IPS DF 6.9 (cell line): ENCODE results near the gene UVRAG.

Source experiments
- DNase-seq: peaks from one replicate; pipeline ENCODE4 v3.0.0-alpha.2; 2013; ENCODE audit warnings: low read depth, low spot score
- H3K27ac ChIP-seq: one replicate; pipeline ENCODE4 v1.5.1; 2013; ENCODE audit warnings: low read length, control low read depth
- H3K27me3 ChIP-seq: 2 replicates; pipeline ENCODE4 v1.6.1; 2013; ENCODE audit warnings: mild to moderate bottlenecking, low read length; ENCODE audit not compliant: control insufficient read depth, insufficient read depth
- H3K36me3 ChIP-seq: 2 replicates; pipeline ENCODE4 v1.6.1; 2013; ENCODE audit warnings: low read length; ENCODE audit not compliant: control insufficient read depth, insufficient read depth
- H3K4me1 ChIP-seq: 2 replicates; pipeline ENCODE4 v1.6.1; 2013; ENCODE audit warnings: low read length; ENCODE audit not compliant: control insufficient read depth, insufficient read depth
- H3K4me3 ChIP-seq: 2 replicates; pipeline ENCODE4 v1.5.1; 2013; ENCODE audit warnings: mild to moderate bottlenecking, low read length
- H3K9me3 ChIP-seq: 2 replicates; pipeline ENCODE4 v1.6.1; 2013; ENCODE audit warnings: low read length, inconsistent platforms; ENCODE audit not compliant: control insufficient read depth, insufficient read depth
- WGBS: extraction: QIAGEN DNeasy Blood & Tissue Kit; methylation state at CpG from one replicate; pipeline ENCODE4 v1.1.7; 2013; ENCODE audit warnings: mixed read lengths, missing lambda C conversion rate; ENCODE audit not compliant: insufficient read length, insufficient coverage; 5-methylcytosine and 5-hydroxymethylcytosine counted together

Gene UVRAG

GRCh38 chr11:75773595-75774353 is 41.2 kb upstream of the UVRAG start:
- DNase-seq: no peak
- Histone ChIP-seq H3K4me3 (no peak overlapping the region), H3K9me3 (no peaks in the 10 kb centered on the region), H3K27me3 (peaks cover 12% of the 10 kb centered on the region; the same call in 1 of the 2 replicates), H3K36me3 (no peaks in the 10 kb centered on the region), H3K27ac (no peak overlapping the region), H3K4me1 (no peaks in the 10 kb centered on the region)
- WGBS: no CpG with 5 or more reads among the region's 5 CpGs

GRCh38 chr11:75775056-75775455 is 40.0 kb upstream of the UVRAG start:
- DNase-seq: no peak
- Histone ChIP-seq H3K4me3 (no peak overlapping the region), H3K36me3 (no peaks in the 10 kb centered on the region), H3K4me1 (no peaks in the 10 kb centered on the region), H3K9me3 (no peaks in the 10 kb centered on the region), H3K27ac (no peak overlapping the region), H3K27me3 (peaks cover under 1% of the 10 kb centered on the region; the same call in 1 of the 2 replicates)
- no CpG with 5 or more reads among the region's 3 CpGs for WGBS

GRCh38 chr11:75776546-75776945 is 38.5 kb upstream of the UVRAG start:
- H3K9me3 ChIP-seq: no peaks in the 10 kb centered on the region
- no peaks in the 10 kb centered on the region for H3K36me3 ChIP-seq
- H3K27ac ChIP-seq: no peak overlapping the region
- no peaks in the 10 kb centered on the region for H3K4me1 ChIP-seq
- no peak overlapping the region for H3K4me3 ChIP-seq
- no peak for DNase-seq
- WGBS: no CpG with 5 or more reads among the region's 4 CpGs
- no peaks in the 10 kb centered on the region for H3K27me3 ChIP-seq

GRCh38 chr11:75777461-75778110 is 37.4 kb upstream of the UVRAG start:
- H3K27me3 ChIP-seq: no peaks in the 10 kb centered on the region
- no peaks in the 10 kb centered on the region for H3K9me3 ChIP-seq
- H3K4me1 ChIP-seq: no peaks in the 10 kb centered on the region
- no peak for DNase-seq
- H3K36me3 ChIP-seq: no peaks in the 10 kb centered on the region
- no CpG with 5 or more reads among the region's 13 CpGs for WGBS
- H3K4me3 ChIP-seq: no peak overlapping the region
- no peak overlapping the region for H3K27ac ChIP-seq

GRCh38 chr11:75778962-75779361 is 36.0 kb upstream of the UVRAG start:
- H3K27ac ChIP-seq: no peak overlapping the region
- no peaks in the 10 kb centered on the region for H3K36me3 ChIP-seq
- H3K27me3 ChIP-seq: no peaks in the 10 kb centered on the region
- H3K9me3 ChIP-seq: no peaks in the 10 kb centered on the region
- no CpG with 5 or more reads among the region's 5 CpGs for WGBS
- no peaks in the 10 kb centered on the region for H3K4me1 ChIP-seq
- no peak for DNase-seq
- no peak overlapping the region for H3K4me3 ChIP-seq

- Histone ChIP-seq H3K4me1 (no peaks in the 10 kb centered on the region), H3K27me3 (no peaks in the 10 kb centered on the region), H3K4me3 (no peak overlapping the region), H3K36me3 (no peaks in the 10 kb centered on the region), H3K9me3 (no peaks in the 10 kb centered on the region), H3K27ac (no peak overlapping the region)
- no CpG with 5 or more reads among the region's 2 CpGs for WGBS
- DNase-seq: no peak
Measured at GRCh38 chr11:75779960-75780359, 35.0 kb upstream of the UVRAG start.

- H3K27me3 ChIP-seq: no peaks in the 10 kb centered on the region
- no peak for DNase-seq
- H3K9me3 ChIP-seq: no peaks in the 10 kb centered on the region
- no peak overlapping the region for H3K27ac ChIP-seq
- no peaks in the 10 kb centered on the region for H3K36me3 ChIP-seq
- no peak overlapping the region for H3K4me3 ChIP-seq
- no CpG with 5 or more reads among the region's 3 CpGs for WGBS
- H3K4me1 ChIP-seq: no peaks in the 10 kb centered on the region
Measured at GRCh38 chr11:75780888-75781287, 34.1 kb upstream of the UVRAG start.

GRCh38 chr11:75781296-75781695 is 33.7 kb upstream of the UVRAG start:
- WGBS: no CpG with 5 or more reads among the region's 7 CpGs
- H3K9me3 ChIP-seq: no peaks in the 10 kb centered on the region
- H3K4me1 ChIP-seq: no peaks in the 10 kb centered on the region
- H3K36me3 ChIP-seq: no peaks in the 10 kb centered on the region
- no peak overlapping the region for H3K27ac ChIP-seq
- H3K27me3 ChIP-seq: no peaks in the 10 kb centered on the region
- no peak for DNase-seq
- H3K4me3 ChIP-seq: no peak overlapping the region

- no peaks in the 10 kb centered on the region for H3K36me3 ChIP-seq
- no peaks in the 10 kb centered on the region for H3K27me3 ChIP-seq
- DNase-seq: no peak
- H3K4me3 ChIP-seq: no peak overlapping the region
- no CpG with 5 or more reads among the region's 9 CpGs for WGBS
- H3K27ac ChIP-seq: no peak overlapping the region
- H3K4me1 ChIP-seq: no peaks in the 10 kb centered on the region
- H3K9me3 ChIP-seq: no peaks in the 10 kb centered on the region
Measured at GRCh38 chr11:75781831-75782230, 33.2 kb upstream of the UVRAG start.

- Histone ChIP-seq H3K36me3 (no peaks in the 10 kb centered on the region), H3K4me3 (no peak overlapping the region), H3K4me1 (no peaks in the 10 kb centered on the region), H3K9me3 (no peaks in the 10 kb centered on the region), H3K27me3 (no peaks in the 10 kb centered on the region), H3K27ac (no peak overlapping the region)
- WGBS: no CpG with 5 or more reads among the region's 4 CpGs
- no peak for DNase-seq
Measured at GRCh38 chr11:75782540-75783263, 32.3 kb upstream of the UVRAG start.
